CD4-positive, alpha-beta T cell treated with Interleukin-15 for 4 hours (primary cell): ENCODE measurements around the gene CBFA2T3.

Experiments
- DNase-seq: peaks from one replicate; pipeline ENCODE4 v3.0.0-alpha.2; 2020; ENCODE audit warnings: low spot score

CBFA2T3 gene

DNA sequence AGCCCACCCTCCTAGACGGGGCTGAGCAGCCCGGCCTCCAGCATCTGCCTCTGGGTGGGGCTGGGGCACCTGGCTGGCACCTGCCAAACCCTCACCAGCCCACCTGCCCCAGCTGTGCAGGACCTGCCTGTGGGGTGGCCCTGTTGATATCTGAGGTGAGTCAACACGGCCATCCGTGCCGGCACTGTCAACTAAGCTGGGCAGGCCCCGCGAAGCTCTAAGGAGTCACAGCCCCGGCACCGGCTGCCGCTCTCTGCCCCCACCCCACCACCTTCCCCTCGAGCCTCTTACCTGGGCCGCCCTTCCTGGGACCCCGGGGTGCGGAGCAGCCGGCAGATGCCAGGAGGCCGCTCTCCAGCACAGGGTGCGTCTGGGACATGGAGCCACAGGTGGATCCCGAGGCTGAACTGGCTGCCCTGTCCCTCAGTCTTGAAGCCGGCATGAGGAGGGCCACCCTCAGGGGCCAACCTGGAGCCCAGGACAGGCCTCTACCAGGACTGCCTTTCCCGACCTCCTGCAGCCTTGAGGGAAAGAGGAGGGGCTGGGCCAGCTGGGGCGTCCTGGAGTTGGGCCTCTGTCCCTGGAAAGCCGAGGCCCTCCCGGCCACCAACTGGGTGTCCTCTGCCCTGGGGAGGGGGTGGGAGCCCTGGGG is 515 bp downstream of the CBFA2T3 start:
- DNase-seq, result no peak

DNA sequence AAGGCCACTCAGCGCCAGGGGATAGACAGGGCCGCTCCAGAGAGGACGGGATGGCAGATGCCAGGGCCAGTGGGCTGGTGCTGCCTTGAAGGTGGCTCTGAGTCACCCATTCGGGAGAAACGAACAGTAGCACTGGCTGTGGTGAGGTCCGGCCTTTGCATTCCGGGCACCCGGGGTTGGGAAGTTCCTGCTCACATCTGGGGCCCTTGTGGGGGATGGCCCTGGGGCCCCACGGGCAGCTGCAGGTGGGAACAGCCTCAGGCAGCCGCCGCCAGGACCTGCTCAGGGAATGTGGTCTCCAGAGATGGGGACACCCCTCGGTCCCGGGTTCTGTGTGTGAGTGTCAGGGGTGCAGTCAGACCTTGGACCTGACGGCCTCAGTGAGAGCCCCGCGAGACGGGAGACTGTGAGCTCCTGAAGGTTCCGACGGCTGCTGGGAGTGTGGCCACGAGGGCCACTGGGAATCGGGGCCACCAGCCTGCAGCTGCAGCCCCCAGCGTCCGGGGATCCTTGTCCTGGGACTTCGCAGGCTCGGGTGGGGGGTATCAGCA is 1.4 kb downstream of the CBFA2T3 start:
- DNase-seq, result no peak

DNA sequence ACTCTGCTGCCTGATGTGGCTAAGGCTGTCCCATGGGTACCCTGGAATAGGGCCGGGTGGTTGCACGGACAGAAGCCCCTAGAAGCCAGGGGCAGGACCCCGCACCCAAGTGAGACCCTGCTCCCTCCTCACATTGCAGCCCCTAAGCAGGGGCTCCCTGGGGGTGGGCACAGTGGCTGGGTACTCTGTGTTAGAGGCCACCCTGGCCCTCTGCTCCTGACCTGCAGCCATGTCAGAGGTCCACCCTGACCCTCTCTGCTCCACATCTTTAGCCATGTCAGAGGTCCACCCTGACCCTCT is 2.1 kb downstream of the CBFA2T3 start:
- DNase-seq, result no peak

DNA sequence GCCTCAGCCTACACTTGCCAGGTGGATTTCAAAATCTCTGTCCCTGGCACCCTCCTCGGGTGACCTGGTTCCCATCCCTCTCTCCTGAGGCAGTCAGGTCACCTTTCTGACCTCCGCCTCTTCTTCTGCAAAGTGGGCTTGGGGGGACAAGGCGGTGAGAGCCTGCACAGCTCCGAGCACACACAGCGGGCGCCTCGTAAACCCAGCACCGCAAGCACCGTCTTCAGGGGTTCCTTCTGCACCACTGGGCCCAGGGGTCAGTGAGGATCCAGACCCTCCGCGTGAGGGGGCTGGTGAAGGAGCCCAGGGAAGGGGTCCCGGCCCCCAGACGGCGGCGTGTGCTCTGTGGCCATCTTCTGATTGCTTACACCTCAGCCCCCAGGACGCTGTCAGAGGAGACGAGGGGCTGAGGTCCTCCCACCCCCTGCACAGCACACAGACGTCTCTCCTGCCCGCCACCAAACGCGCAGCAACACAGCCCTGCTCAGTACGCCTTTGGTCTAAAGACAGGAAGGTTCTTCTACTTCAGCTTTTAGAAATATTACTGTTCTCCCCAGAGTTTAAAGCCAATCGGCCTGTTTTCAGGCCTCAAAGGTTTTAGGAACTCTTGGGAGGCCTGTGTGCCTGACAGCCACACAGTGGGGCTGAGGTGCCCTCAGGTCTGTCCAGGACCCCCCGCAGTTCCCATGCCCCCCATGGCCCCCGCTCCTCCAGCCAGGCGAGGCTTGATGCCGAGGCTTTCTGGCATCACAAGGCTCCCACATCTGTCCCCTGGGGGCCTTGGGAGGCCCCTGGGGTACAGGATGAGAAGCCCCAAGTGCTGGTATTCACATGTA is 2.7 kb downstream of the CBFA2T3 start:
- DNase-seq, result no peak

DNA sequence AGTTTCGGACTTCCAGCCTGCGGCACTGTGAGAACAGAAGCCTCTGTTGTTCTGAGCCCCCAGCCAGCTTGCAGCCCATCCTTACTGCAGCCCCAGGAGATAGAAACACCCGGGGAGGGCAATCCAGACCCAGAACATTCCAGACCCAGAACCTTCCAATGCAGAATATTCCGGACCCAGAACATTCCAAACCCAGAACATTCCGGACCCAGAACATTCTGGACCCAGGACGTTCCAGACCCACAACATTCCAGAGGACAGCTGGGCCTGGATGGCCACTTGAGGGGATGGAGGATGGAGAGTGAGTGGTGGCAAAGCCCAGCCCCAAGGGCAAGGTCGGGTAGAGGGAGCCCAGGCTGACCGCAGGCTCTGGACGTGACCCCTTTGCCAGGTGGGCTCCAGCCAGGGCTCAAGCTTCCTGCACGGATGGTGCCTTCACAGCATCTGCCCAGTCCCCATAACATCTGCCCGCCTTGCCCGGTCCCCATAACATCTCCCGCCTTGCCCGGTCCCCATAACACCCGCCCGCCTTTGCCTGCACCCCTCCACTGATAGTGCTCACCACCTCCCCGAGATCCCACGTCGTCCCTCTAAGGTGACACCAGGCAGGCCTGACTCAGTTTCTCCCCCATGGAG is 3.5 kb downstream of the CBFA2T3 start:
- DNase-seq, result no peak

DNA sequence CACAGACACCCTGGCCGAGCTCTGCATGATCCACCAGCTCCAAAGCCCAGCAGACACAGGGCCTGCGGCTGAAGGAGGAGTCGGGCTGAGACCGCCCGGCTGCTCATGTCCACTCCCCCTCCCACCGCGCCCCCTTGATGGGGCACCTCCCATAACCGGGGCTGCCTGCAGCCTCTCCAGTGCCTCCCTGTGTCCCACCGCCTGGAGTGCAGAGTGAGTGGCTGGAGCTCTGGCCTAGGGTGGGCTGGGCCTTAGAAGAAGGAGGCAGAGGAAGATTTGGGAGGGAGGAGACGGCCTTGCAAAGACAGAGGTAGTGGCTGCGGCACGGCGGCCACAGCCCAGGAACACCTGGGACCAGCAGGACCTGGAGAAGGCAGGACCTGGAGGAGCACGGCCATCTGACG is 4.0 kb downstream of the CBFA2T3 start:
- DNase-seq, result no peak

DNA sequence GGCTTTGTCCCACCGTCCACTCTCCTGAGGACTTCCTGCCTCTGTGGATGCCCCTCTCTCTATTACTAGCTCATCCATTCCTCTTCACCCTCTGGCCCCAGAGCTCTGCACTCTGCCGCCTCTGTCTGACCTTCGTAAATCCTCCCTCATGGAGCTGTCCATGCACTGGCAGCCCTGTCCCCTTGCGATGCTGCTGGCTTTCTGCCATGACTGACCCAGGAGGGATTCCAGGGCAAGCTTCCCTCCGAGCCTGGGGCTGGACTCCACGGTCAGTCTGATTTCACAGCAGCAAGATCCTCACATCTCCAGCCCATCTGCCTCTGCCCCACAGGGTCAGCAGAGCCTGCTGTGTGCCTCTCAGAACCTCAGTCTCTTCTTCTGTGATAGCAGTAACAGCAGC is 4.7 kb downstream of the CBFA2T3 start:
- no peak for DNase-seq

DNA sequence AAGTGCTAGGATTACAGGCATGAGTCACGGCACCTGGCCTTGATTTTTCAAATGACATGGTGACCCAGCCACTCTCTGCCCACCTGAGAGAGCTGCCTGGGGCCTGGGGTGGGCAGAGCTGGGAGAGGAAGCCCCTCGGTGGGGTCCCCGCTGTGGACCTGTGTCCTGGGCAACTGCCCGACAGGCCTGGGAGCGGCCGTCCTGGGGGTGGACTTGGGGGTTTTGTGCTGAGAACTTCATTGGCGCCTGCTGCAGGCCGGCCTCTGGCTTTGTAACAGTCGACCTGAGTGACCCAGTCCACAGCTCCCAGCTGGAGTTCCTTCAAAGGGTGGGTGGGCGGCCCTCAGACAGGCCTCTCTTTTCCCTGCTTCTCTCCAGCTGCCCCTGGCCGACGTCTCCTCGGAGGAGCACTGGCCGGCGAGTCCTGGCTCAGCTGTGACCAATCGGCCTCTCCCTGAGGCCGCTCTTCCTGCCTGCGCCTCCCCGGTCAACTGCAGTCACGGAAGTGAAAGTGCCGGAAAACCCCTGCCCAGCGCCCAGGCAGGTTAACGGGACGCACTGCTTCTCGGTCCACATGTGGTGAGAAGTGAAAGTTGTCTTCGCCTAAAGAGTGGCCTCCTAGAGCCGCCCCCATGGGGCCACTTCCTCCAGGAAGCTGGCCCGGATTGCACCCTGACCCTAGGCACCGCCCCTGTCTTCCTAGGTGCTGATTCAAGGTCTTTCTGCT is 5.5 kb downstream of the CBFA2T3 start:
- no peak for DNase-seq

DNA sequence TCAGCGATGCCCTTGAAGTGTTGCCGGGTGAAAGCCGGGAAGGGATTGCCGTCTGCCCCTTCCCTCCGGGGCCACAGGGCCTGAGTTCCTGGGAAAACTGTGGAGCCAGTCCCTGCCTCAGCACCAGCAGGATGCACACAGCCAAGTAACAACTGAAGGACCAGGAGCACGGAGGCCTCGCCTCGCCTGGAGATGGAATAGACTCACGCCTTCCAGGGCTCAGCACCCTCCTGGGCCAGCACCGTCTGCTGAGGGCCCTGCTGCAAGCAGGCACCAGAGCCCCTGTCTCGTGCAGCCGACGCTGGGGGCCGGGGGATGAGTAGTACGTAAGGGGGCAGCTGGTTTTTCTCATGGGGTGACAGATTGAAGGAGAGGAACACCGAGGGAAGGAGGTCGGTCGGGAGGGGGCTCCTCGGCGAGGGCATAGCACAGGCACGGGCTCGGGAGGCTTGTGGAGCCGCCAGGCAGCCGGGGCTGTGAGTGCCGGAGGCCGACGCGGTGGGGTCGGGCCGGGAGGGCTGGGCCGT is 6.4 kb downstream of the CBFA2T3 start:
- DNase-seq, result no peak

DNA sequence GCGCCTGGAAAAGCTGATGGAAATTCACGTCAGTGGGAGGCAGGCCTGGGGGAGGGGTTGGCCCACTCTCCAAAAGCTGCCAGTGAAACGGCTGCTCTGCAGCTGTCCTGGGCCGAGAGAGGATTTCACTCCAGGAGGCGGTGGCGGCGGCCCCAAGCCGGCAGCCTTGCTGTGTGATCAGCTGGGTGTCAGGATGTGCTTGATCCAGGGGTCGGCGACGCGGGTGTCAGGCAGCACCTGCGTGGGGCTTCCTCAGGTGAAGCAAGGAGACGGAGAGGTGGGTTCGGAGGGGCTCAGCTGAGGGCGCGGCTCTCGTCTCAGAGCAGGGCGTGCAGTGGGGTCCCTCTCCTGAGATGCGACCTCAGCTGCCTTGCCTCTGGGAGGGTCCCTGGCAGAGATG is 7.0 kb downstream of the CBFA2T3 start:
- DNase-seq, result no peak

DNA sequence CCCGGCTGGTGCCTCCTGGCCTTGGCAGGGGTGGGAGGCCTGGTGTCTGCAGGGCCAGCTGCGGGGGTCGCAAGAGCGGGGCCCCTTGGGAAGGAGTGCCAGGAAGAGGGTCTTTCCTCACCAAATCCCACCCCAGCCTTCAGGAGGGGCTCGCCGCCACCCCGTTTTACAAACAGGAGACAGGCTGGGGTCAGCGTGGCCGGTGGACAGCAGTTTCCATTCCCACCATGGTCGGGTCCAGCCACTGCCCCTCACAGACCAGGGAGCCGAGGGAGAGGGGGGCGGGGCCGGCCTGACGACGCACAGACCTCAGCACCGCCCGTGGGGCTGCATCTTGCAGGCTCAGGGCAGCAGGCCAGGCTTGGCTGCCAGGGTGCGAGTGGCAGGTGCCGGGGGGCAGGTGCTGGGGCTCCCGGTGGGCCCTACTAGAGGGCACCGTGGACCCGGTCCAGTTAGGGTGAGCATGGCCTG is 7.6 kb downstream of the CBFA2T3 start:
- DNase-seq, result no peak

DNA sequence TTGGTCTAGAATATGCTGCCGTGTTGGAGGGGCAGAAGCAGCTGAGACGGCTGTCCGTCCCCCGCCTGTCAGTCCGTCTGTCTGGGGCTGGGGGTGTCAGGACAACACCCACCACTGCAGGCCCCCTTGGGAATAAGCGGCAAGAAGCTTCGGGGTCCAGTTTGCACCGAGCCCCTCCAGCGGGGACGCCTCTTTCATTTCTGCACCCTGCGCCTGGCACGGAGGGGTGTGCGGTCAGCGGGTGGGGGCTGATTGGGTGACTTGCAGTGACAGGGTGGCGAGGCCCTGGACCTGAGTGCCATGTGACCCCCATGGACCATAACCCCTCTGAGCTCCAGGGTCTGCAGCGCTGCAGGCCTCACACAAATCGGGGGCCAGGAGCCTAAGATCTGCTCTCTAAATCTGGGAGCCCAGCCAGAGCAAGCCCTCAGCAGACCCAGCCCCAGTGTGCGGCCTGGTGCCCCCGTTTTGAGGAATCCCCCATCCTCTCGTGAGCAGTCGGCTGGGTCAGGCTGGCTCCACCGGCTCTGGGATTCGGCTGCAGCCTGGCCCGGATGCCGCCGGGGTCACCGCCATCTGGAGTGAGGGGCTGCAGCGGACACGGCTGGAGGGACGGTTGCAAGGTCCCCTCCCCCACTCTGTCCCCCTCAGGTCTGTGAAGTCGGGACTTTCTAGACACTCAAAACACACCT is 8.3 kb downstream of the CBFA2T3 start:
- no peak for DNase-seq

DNA sequence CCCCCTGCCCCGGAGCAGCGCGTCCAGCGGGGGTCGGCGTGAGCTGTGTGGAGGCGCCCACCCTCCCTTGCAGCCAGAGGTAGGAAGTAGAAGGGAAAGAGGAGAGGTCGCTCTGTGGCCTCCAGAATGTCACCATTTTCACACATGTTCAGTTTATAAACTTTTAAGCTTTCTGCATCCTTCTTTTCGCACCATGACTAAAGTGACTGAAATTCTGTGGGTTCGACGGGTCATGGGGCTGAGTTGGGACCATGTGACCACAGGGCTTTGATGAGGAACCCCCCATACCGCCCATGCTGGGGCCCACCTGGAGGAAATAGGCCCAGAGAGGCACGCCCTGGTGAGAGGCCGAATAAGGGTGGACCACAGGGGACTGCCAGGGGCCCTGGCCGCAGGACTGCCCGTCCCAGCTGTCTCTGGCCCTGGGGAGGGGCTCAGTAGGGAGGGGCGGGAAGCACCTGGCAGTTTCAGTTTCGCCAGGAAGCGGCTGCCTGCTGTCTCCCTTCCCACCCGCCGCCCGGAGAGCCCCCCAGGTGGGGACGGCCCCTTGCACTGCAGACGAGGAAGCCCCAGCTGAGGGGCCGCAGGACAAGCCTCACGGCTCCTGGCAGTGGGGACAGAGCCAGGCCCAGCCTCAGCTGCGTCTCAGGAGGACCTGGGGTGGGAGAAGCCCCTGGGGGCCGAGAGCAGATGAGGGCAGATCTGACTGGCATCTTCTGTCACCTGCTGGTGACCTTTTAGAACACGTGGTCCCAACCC is 9.0 kb downstream of the CBFA2T3 start:
- DNase-seq, result no peak

DNA sequence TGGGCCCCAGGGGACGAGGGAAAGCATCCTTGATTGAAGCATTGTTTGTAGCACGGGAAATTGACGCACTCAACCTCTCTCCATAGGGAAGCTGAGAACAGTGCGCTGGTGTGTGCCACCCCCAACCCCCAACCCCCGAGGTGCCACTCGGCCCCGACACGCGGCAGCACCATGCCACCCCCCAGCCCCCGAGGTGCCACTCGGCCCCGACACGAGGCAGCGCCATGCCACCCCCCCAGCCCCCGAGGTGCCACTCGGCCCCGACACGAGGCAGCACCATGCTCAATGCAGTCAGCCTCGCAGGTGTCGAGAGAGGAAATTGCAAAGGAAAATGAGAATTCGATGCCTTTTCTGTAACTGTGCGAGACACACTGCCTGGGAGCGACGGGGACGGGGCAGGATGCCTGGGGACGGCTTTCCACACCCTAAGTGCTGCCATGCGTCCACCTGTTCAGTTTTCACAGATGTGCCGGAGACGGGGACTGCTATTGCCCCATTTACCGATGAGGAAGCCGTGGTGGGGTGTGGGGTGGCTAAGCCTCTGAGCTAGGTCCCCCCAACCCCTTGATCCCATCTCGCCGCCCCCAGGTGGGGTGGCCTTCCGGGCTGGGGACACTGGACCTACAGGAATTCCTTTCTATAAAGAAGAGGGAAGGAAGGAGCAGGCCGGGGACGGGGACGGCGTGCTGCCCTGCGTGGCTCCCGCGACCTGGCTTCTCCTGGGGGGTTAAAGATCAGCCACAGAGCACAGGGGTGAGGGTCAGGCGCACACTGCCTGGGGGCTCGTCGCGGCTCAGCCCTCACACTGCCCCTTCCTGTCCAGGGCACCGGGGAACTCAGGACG is 9.8 kb downstream of the CBFA2T3 start:
- DNase-seq, result no peak

DNA sequence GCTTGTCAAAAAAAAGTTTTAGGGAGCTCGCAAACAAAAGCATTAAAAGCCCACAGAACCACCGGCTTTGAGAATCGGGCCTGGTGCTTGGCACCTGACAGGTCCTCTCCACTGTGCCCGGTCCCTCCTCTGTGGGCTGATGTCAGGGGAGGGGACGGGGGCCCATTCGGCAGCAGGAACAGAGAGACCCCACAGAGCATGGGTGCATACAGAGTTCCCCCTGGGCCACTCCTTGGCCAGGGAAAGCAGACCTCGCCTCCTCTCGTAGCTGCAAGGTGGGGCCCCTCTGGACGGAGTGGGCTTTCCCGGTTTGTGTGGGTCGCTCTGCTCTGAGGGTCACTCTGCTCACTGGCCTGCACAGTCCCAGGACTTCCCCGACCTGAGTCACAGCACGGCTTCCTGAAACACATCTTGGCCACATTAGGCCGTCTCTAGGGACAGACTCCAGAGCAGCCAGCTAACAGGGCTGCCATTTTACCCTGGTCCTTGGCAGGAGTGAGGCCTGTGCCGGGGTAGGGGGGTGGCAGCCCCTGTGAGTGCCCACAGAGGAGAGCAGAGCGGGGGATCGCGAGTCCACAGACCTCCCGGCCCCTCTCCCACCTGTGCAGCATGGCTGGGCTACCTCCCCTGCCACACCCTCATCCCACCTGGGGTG is 11.1 kb downstream of the CBFA2T3 start:
- no peak for DNase-seq

DNA sequence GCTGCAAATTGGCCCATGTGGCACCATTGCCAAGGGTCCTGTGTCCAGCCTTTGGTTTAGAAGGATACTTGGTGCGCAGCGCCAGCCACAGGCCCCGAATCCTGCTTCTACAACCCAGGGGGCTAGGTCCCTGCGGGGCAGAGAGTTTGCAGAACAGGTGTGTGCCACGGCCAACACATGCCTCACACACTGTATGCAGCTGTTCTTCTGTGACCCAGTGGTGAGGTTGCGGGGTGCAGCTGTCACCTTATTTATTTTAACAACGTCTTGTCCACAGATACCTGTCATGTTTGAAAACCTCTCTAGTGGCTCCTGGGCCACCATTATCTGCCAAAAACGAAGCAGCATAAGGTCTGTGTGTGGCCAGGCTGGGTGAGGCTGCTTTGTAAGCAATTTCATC is 11.6 kb downstream of the CBFA2T3 start:
- DNase-seq, result no peak

DNA sequence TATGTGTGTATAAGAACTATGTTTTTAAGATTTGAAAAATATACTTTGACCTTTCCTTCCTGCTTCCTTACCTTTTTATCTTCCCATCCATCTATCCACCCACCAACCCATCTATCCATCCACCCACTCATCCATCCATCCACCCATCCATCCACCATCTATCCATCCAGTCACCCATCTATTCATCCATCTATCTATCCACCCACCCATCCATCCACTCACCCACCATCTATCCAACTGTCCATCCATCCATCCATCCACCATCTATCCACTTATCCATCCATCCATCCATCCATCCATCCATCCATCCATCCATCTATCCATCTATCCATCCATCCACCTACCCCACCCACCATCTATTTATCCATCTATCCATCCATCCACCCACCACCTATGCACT is 12.4 kb downstream of the CBFA2T3 start:
- no peak for DNase-seq

DNA sequence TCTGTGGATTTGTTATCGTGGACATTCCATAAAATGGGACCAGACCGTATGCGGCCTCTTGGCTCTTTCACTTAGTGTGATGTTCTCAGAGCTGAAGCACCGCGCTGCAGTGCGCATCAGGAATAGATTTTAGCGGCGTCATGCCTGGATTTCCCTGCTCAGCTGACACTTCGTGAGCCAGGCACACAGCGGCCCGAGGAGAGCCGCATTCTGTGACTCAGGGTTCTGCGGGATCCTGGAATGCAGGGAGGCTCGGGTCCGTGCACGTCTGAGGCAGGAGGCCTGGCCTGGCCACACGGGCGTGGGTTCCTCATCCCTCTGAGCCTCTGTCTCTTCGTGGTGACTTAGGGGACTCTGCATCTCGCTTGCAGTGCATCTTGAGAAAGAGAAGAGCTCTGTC is 13.4 kb downstream of the CBFA2T3 start:
- no peak for DNase-seq

DNA sequence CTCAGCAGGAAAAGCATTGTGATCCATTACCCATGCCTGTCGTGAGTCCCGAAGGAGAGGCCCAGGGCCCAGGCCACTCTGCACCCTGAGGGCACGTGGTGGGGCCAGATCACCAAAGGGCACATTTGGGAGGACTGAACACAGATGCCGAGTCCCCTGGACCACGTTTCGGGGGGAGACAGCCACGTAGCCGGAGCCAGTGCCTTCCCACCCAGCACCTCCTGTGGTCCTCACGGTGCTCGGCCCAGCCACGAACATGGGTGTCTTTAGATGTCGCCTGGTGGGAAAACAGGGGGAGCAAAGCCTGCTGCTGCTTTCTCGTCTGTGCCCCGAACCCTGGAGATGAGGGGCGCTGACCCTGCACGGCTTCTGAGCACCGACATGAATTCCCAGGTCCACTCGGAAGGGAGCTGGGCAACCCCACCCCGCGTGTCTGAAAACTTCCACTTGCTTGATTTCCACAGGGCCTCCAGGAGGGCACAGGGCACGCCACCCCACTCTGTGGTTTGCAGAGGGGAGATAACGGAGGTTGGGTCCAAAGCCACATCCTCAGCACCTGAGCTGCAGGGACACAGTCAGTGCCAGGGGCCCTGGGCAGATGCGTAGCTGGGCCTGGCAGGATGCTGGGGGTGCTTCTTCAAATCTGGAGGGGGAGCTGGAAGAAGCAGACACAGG is 14.4 kb downstream of the CBFA2T3 start:
- no peak for DNase-seq
